Tibial nerve (tissue), 4 donors: ENCODE results near the gene QSOX1.

ENCODE experiments used
- CTCF ChIP-seq, 5 experiments: fragments of 200-600 bp in 3 of 5; fragments of 450-650 bp in 2 of 5; sonication (generic) in 3 of 5; IDR thresholded peaks; one replicate each; pipeline ENCODE4 v1.5.1; 2016 to 2019; ENCODE audit warnings: antibody characterized with exemption in 5 of 5, mild to moderate bottlenecking in 3 of 5, moderate library complexity in 2 of 5
- EP300 ChIP-seq, 2 donors: sonication (generic); formaldehyde crosslinking; IDR thresholded peaks; one replicate each; pipeline ENCODE4 v1.6.1; 2017; ENCODE audit warnings: antibody characterized with exemption in 2 of 2, mild to moderate bottlenecking in 1 of 2
- POLR2A ChIP-seq, 2 donors: fragments of 450-650 bp; IDR thresholded peaks; one replicate each; pipeline ENCODE4 v1.6.1; 2017; ENCODE audit warnings: antibody characterized with exemption in 2 of 2, mild to moderate bottlenecking in 2 of 2, moderate library complexity in 2 of 2

GRCh38 chr1:180178511-180179161 lies 24.0 kb downstream of the QSOX1 start:
- TF ChIP-seq CTCF (IDR thresholded peaks at IDR 0.05) (peak; percentile 83 to 98 (median 94)), EP300 (IDR thresholded peaks at IDR 0.05) (no peak), POLR2A (IDR thresholded peaks at IDR 0.05) (no peak)
